Mesendoderm (in vitro differentiated cells): ENCODE measurements around the gene TBPL1.

ENCODE experiments used
- DNase-seq: peaks from one replicate; pipeline ENCODE4 v3.0.0; 2013
- H2AK5ac ChIP-seq: 2 replicates; pipeline ENCODE4 v1.6.1; 2013; ENCODE audit warnings: low read length, inconsistent platforms
- H2BK120ac ChIP-seq: 2 replicates; pipeline ENCODE4 v1.6.1; 2013; ENCODE audit warnings: low read depth, mild to moderate bottlenecking, low read length, moderate library complexity, mixed read lengths
- H2BK15ac ChIP-seq: replicated peaks from 2 replicates; pipeline ENCODE4 v1.6.1; 2013; ENCODE audit warnings: low read depth, mild to moderate bottlenecking, moderate library complexity
- H2BK5ac ChIP-seq: 2 replicates; pipeline ENCODE4 v1.6.1; 2013; ENCODE audit warnings: low read length, inconsistent platforms
- H3K18ac ChIP-seq: 2 replicates; pipeline ENCODE4 v1.6.1; 2013; ENCODE audit warnings: mild to moderate bottlenecking, low read length, mixed read lengths
- H3K23ac ChIP-seq: one replicate; pipeline ENCODE4 v1.6.1; 2013; ENCODE audit warnings: low read length
- H3K27ac ChIP-seq: 2 replicates; pipeline ENCODE4 v1.5.1; 2013; ENCODE audit warnings: low read depth, mild to moderate bottlenecking, inconsistent platforms, low read length, moderate library complexity
- H3K27me3 ChIP-seq: 2 replicates; pipeline ENCODE4 v1.6.1; 2013; ENCODE audit warnings: low read length, control low read depth, mild to moderate bottlenecking, inconsistent platforms; ENCODE audit not compliant: insufficient read depth, poor library complexity
- H3K36me3 ChIP-seq: 2 replicates; pipeline ENCODE4 v1.6.1; 2013; ENCODE audit warnings: low read length, inconsistent platforms; ENCODE audit not compliant: control insufficient read depth, insufficient read depth
- H3K4ac ChIP-seq: one replicate; pipeline ENCODE4 v1.6.1; 2013; ENCODE audit warnings: low read depth, mild to moderate bottlenecking, low read length, moderate library complexity
- H3K4me1 ChIP-seq: 2 replicates; pipeline ENCODE4 v1.6.1; 2013; ENCODE audit warnings: low read depth, low read length, inconsistent platforms; ENCODE audit not compliant: control insufficient read depth
- H3K4me2 ChIP-seq: 2 replicates; pipeline ENCODE4 v1.6.1; 2013; ENCODE audit warnings: low read length
- H3K4me3 ChIP-seq: 2 replicates; pipeline ENCODE4 v1.5.1; 2013; ENCODE audit warnings: mild to moderate bottlenecking, low read length
- H3K56ac ChIP-seq: one replicate; pipeline ENCODE4 v1.6.1; 2013; ENCODE audit warnings: low read length
- H3K79me1 ChIP-seq: 2 replicates; pipeline ENCODE4 v1.6.1; 2013; ENCODE audit warnings: low read length, inconsistent platforms
- H3K79me2 ChIP-seq: 2 replicates; pipeline ENCODE4 v1.6.1; 2013; ENCODE audit warnings: mild to moderate bottlenecking, low read length; ENCODE audit not compliant: control insufficient read depth, insufficient read depth
- H3K9ac ChIP-seq: 2 replicates; pipeline ENCODE4 v1.6.1; 2013; ENCODE audit warnings: low read length, inconsistent platforms
- H4K5ac ChIP-seq: one replicate; pipeline ENCODE4 v1.6.1; 2013; ENCODE audit warnings: low read length
- H4K8ac ChIP-seq: one replicate; pipeline ENCODE4 v1.6.1; 2013; ENCODE audit warnings: low read depth, mild to moderate bottlenecking, control low read depth, low read length, moderate library complexity
- WGBS: extraction: QIAGEN DNeasy Blood & Tissue Kit; methylation state at CpG from one replicate; pipeline ENCODE4 v1.1.7; 2013; ENCODE audit warnings: low lambda C conversion rate, missing lambda C conversion rate; ENCODE audit not compliant: insufficient coverage; ENCODE audit errors: extremely low coverage; 5-methylcytosine and 5-hydroxymethylcytosine counted together

Gene TBPL1

GRCh38 chr6:134000443-134000842, 47.4 kb downstream of the TBPL1 start:
- Histone ChIP-seq H3K18ac (no peak overlapping the region), H2BK5ac (no peak overlapping the region), H2AK5ac (no peak overlapping the region), H3K4me3 (no peak overlapping the region), H3K79me1 (no peaks in the 10 kb centered on the region), H4K5ac (no peak overlapping the region), H3K27me3 (no peaks in the 10 kb centered on the region), H3K9ac (no peak overlapping the region), H3K4me1 (no peaks in the 10 kb centered on the region), H3K27ac (no peak overlapping the region), H4K8ac (no peak overlapping the region), H3K4ac (no peak overlapping the region), H3K56ac (no peak overlapping the region), H3K36me3 (no peaks in the 10 kb centered on the region), H3K79me2 (no peaks in the 10 kb centered on the region), H2BK120ac (no peak overlapping the region), H3K4me2 (no peak overlapping the region), H2BK15ac (no peak overlapping the region), H3K23ac (no peak overlapping the region)
- peak; percentile 65 for DNase-seq
- WGBS = no CpG with 5 or more reads among the region's 3 CpGs

- no peaks in the 10 kb centered on the region for H3K27me3 ChIP-seq
- H3K9ac ChIP-seq = no peak overlapping the region
- no peaks in the 10 kb centered on the region for H3K36me3 ChIP-seq
- no peak overlapping the region for H2BK5ac ChIP-seq
- no peak overlapping the region for H2BK120ac ChIP-seq
- H4K8ac ChIP-seq = no peak overlapping the region
- no peak overlapping the region for H3K4me3 ChIP-seq
- H3K79me2 ChIP-seq = no peaks in the 10 kb centered on the region
- H4K5ac ChIP-seq = no peak overlapping the region
- H3K4ac ChIP-seq = no peak overlapping the region
- H3K4me2 ChIP-seq = no peak overlapping the region
- H3K27ac ChIP-seq = no peak overlapping the region
- no peak overlapping the region for H2AK5ac ChIP-seq
- WGBS = no CpG with 5 or more reads among the region's 5 CpGs
- no peak overlapping the region for H3K56ac ChIP-seq
- H2BK15ac ChIP-seq = no peak overlapping the region
- DNase-seq = no peak
- H3K79me1 ChIP-seq = no peaks in the 10 kb centered on the region
- H3K23ac ChIP-seq = no peak overlapping the region
- H3K4me1 ChIP-seq = no peaks in the 10 kb centered on the region
- H3K18ac ChIP-seq = no peak overlapping the region
Observed at GRCh38 chr6:134002821-134003220, 49.8 kb downstream of the TBPL1 start.

GRCh38 chr6:134003542-134003951, 50.5 kb downstream of the TBPL1 start:
- WGBS = no CpG with 5 or more reads among the region's 5 CpGs
- Histone ChIP-seq H3K79me1 (no peaks in the 10 kb centered on the region), H3K4me3 (no peak overlapping the region), H2BK5ac (no peak overlapping the region), H3K56ac (no peak overlapping the region), H3K27ac (no peak overlapping the region), H3K36me3 (no peaks in the 10 kb centered on the region), H3K4ac (no peak overlapping the region), H4K5ac (no peak overlapping the region), H2AK5ac (no peak overlapping the region), H3K23ac (no peak overlapping the region), H3K4me1 (no peaks in the 10 kb centered on the region), H3K79me2 (no peaks in the 10 kb centered on the region), H3K4me2 (no peak overlapping the region), H3K9ac (no peak overlapping the region), H2BK120ac (no peak overlapping the region), H2BK15ac (no peak overlapping the region), H4K8ac (no peak overlapping the region), H3K18ac (no peak overlapping the region), H3K27me3 (no peaks in the 10 kb centered on the region)
- no peak for DNase-seq

- Histone ChIP-seq H3K27ac (no peak overlapping the region), H3K36me3 (no peaks in the 10 kb centered on the region), H3K4ac (no peak overlapping the region), H3K4me2 (no peak overlapping the region), H3K9ac (no peak overlapping the region), H4K8ac (no peak overlapping the region), H3K23ac (no peak overlapping the region), H3K27me3 (no peaks in the 10 kb centered on the region), H3K4me1 (no peaks in the 10 kb centered on the region), H3K56ac (no peak overlapping the region), H3K4me3 (no peak overlapping the region), H3K18ac (no peak overlapping the region), H2AK5ac (no peak overlapping the region), H3K79me1 (no peaks in the 10 kb centered on the region), H3K79me2 (no peaks in the 10 kb centered on the region), H4K5ac (no peak overlapping the region), H2BK5ac (no peak overlapping the region), H2BK15ac (no peak overlapping the region), H2BK120ac (no peak overlapping the region)
- DNase-seq = no peak
- no CpG with 5 or more reads among the region's 4 CpGs for WGBS
Observed at GRCh38 chr6:134004714-134005113, 51.7 kb downstream of the TBPL1 start.

DNA sequence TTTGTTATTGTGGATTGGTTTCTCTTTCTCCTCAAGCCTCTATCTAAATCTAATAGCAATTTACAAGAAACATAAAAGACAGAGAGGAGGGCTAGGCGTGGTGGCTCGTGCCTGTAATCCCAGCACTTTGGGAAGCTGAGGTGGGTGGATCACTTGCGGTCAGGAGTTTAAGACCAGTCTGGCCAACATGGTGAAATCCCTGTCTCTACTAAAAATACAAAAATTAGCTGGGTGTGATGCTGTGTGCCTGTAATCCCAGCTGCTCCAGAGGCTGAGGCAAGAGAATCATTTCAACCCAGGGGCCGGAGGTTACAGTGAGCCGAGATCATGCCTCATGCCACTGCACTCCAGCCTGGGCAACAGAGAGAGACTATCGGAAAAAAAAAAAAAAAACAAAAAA, 52.8 kb downstream of the TBPL1 start:
- Histone ChIP-seq H3K79me2 (no peaks in the 10 kb centered on the region), H4K5ac (no peak overlapping the region), H2BK15ac (no peak overlapping the region), H3K27ac (no peak overlapping the region), H3K27me3 (no peaks in the 10 kb centered on the region), H3K36me3 (no peaks in the 10 kb centered on the region), H3K23ac (no peak overlapping the region), H3K4me2 (no peak overlapping the region), H2BK120ac (no peak overlapping the region), H3K79me1 (no peaks in the 10 kb centered on the region), H3K4me1 (no peaks in the 10 kb centered on the region), H3K18ac (no peak overlapping the region), H3K4ac (no peak overlapping the region), H4K8ac (no peak overlapping the region), H3K56ac (no peak overlapping the region), H3K4me3 (no peak overlapping the region), H2AK5ac (no peak overlapping the region), H3K9ac (no peak overlapping the region), H2BK5ac (no peak overlapping the region)
- no peak for DNase-seq
- no CpG with 5 or more reads among the region's 6 CpGs for WGBS

- H2BK15ac ChIP-seq = no peak overlapping the region
- H3K4me2 ChIP-seq = no peak overlapping the region
- H2AK5ac ChIP-seq = no peak overlapping the region
- no peaks in the 10 kb centered on the region for H3K79me2 ChIP-seq
- no peak overlapping the region for H2BK120ac ChIP-seq
- H3K18ac ChIP-seq = no peak overlapping the region
- no peaks in the 10 kb centered on the region for H3K4me1 ChIP-seq
- no peaks in the 10 kb centered on the region for H3K79me1 ChIP-seq
- H4K8ac ChIP-seq = no peak overlapping the region
- WGBS = no CpG with 5 or more reads among the region's 4 CpGs
- H3K27ac ChIP-seq = no peak overlapping the region
- no peak for DNase-seq
- H3K4me3 ChIP-seq = no peak overlapping the region
- H3K36me3 ChIP-seq = no peaks in the 10 kb centered on the region
- no peak overlapping the region for H3K56ac ChIP-seq
- no peaks in the 10 kb centered on the region for H3K27me3 ChIP-seq
- no peak overlapping the region for H3K23ac ChIP-seq
- H3K9ac ChIP-seq = no peak overlapping the region
- no peak overlapping the region for H3K4ac ChIP-seq
- H2BK5ac ChIP-seq = no peak overlapping the region
- no peak overlapping the region for H4K5ac ChIP-seq
Observed at GRCh38 chr6:134007077-134007476, 54.1 kb downstream of the TBPL1 start.
